GM12891 (cell line): ENCODE data around the gene ZNF793.

Source experiments
- DNase-seq: peaks from one replicate; pipeline ENCODE4 v3.0.0; 2011; ENCODE audit warnings: low spot score; ENCODE audit not compliant: insufficient read length
- FAIRE-seq: peaks from 2 replicates; lab custom pipeline; 2011; peaks lifted over from hg19 to GRCh38; lab: Jason Lieb, UNC
- PAX5 ChIP-seq: IDR thresholded peaks from 2 replicates; pipeline ENCODE4 v1.6.1; 2011; ENCODE audit warnings: low read length, moderate library complexity, mild to moderate bottlenecking; ENCODE audit not compliant: insufficient read depth, severe bottlenecking
- POLR2A ChIP-seq: IDR thresholded peaks from 2 replicates; pipeline ENCODE4 v1.6.1; 2011; ENCODE audit warnings: low read depth, low read length, control low read depth
- POLR2AphosphoS5 ChIP-seq: IDR thresholded peaks from 2 replicates; pipeline ENCODE4 v1.6.1; 2011; ENCODE audit warnings: low read depth, low read length, control low read depth
- POU2F2 ChIP-seq: IDR thresholded peaks from 2 replicates; pipeline ENCODE4 v1.6.1; 2011; ENCODE audit warnings: low read depth, mild to moderate bottlenecking, control low read depth, low read length, moderate library complexity
- SPI1 ChIP-seq: IDR thresholded peaks from 2 replicates; pipeline ENCODE4 v1.6.1; 2011; ENCODE audit warnings: low read depth, low read length, control low read depth
- TAF1 ChIP-seq: IDR thresholded peaks from 2 replicates; pipeline ENCODE4 v1.6.1; 2011; ENCODE audit warnings: low read depth, low read length, control low read depth

Gene ZNF793

GRCh38 chr19:37564624-37565369, 58.1 kb downstream of the ZNF793 start:
- no peak for TF ChIP-seq POLR2A
- no peak for TF ChIP-seq POLR2AphosphoS5
- no peak for TF ChIP-seq PAX5
- no peak for TF ChIP-seq SPI1
- no peak for TF ChIP-seq POU2F2
- TF ChIP-seq TAF1, result no peak
- FAIRE-seq (no peak), DNase-seq (no peak)

DNA sequence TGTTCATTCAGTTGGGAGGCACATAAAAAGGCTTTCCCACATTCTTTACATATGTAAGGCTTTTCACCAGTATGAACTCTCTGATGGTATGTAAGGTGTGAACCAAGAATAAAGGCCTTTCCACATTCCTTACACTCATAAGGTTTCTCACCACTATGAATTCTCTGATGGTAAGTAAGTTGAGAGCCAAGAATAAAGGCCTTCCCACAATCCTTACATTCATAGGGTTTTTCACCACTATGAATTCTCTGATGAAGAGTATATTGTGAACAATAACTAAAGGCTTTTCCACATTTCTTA, 58.6 kb downstream of the ZNF793 start:
- no peak for DNase-seq
- no peak for FAIRE-seq
- no peak for TF ChIP-seq POU2F2
- TF ChIP-seq SPI1, result no peak
- TF ChIP-seq PAX5, result no peak
- no peak for TF ChIP-seq POLR2A
- no peak for TF ChIP-seq TAF1

GRCh38 chr19:37572203-37572602, 65.5 kb downstream of the ZNF793 start:
- no peak for TF ChIP-seq POLR2A
- FAIRE-seq (no peak), DNase-seq (no peak)

- TF ChIP-seq TAF1 (no peak), PAX5 (no peak), POLR2AphosphoS5 (no peak), POLR2A (no peak), SPI1 (no peak), POU2F2 (no peak)
- DNase-seq, result no peak
- FAIRE-seq, result no peak
Measured at GRCh38 chr19:37583340-37583739, 76.6 kb downstream of the ZNF793 start.
